IPS-18a (cell line): ENCODE measurements around the gene SAPCD2.

Experiments
- H3K27ac ChIP-seq: one replicate; pipeline ENCODE4 v1.5.1; 2013; ENCODE audit warnings: low read length
- H3K27me3 ChIP-seq: one replicate; pipeline ENCODE4 v1.6.1; 2013; ENCODE audit warnings: mild to moderate bottlenecking, low read length; ENCODE audit not compliant: control insufficient read depth, insufficient read depth
- H3K36me3 ChIP-seq: one replicate; pipeline ENCODE4 v1.6.1; 2013; ENCODE audit warnings: low read depth, low read length; ENCODE audit not compliant: control insufficient read depth
- H3K4me1 ChIP-seq: one replicate; pipeline ENCODE4 v1.6.1; 2013; ENCODE audit warnings: low read depth, low read length; ENCODE audit not compliant: control insufficient read depth
- H3K4me3 ChIP-seq: one replicate; pipeline ENCODE4 v1.5.1; 2013; ENCODE audit warnings: low read length
- H3K9ac ChIP-seq: one replicate; pipeline ENCODE4 v1.6.1; 2013; ENCODE audit warnings: mild to moderate bottlenecking, low read length, moderate library complexity
- H3K9me3 ChIP-seq: one replicate; pipeline ENCODE4 v1.6.1; 2013; ENCODE audit warnings: low read depth, low read length; ENCODE audit not compliant: control insufficient read depth

The SAPCD2 gene

GRCh38 chr9:137020771-137021567, 49.4 kb downstream of the SAPCD2 start:
- H3K9ac ChIP-seq = no peak overlapping the region
- H3K4me1 ChIP-seq = no peaks in the 10 kb centered on the region
- H3K27ac ChIP-seq = no peak overlapping the region
- H3K9me3 ChIP-seq = no peaks in the 10 kb centered on the region
- H3K36me3 ChIP-seq = no peaks in the 10 kb centered on the region
- no peak overlapping the region for H3K4me3 ChIP-seq
- no peaks in the 10 kb centered on the region for H3K27me3 ChIP-seq

DNA sequence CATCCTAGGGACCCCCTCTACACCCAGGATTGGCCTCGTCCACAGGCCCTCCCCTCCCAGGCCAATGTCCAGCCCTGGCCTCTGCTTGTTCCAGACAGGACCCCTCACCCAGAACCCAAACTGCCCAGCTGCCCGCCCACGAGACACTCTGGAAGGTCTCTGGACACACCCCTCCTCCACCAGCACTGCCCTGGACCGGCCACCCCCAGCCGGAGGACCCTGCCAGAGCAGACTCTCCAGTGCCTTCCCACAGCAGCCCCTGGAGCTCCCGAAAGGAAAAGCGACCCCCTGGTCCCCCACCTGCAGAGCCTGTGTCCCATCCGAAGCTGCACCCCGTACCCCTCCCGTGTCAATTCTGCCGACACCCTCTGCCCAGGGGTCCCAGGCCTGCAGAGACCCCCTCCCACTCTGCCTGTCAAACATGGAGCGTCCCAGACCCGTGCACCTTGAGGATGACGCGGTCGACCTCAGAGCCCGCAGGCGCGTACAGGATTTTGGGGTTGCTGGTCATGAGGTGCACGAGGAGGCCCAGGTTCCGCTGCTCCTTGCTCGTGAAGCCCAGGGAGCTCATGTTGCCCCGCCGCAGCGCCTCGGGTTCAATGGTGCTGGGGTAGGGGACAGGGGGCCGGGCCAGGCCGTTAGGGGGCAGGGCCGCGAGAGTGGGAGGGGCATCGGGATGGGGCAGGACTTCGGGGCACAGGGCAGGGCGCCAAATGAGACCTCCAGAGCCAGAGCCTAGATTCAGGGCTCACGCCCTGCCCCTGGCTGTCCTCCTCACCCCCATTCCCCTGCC, 50.3 kb downstream of the SAPCD2 start:
- Histone ChIP-seq H3K4me3 (no peak overlapping the region), H3K9me3 (no peaks in the 10 kb centered on the region), H3K27ac (no peak overlapping the region), H3K36me3 (no peaks in the 10 kb centered on the region), H3K27me3 (no peaks in the 10 kb centered on the region), H3K4me1 (no peaks in the 10 kb centered on the region), H3K9ac (no peak overlapping the region)

GRCh38 chr9:137018761-137019559, 51.4 kb downstream of the SAPCD2 start:
- no peak overlapping the region for H3K4me3 ChIP-seq
- H3K27ac ChIP-seq = no peak overlapping the region
- no peaks in the 10 kb centered on the region for H3K27me3 ChIP-seq
- no peaks in the 10 kb centered on the region for H3K4me1 ChIP-seq
- no peaks in the 10 kb centered on the region for H3K9me3 ChIP-seq
- no peak overlapping the region for H3K9ac ChIP-seq
- H3K36me3 ChIP-seq = no peaks in the 10 kb centered on the region

DNA sequence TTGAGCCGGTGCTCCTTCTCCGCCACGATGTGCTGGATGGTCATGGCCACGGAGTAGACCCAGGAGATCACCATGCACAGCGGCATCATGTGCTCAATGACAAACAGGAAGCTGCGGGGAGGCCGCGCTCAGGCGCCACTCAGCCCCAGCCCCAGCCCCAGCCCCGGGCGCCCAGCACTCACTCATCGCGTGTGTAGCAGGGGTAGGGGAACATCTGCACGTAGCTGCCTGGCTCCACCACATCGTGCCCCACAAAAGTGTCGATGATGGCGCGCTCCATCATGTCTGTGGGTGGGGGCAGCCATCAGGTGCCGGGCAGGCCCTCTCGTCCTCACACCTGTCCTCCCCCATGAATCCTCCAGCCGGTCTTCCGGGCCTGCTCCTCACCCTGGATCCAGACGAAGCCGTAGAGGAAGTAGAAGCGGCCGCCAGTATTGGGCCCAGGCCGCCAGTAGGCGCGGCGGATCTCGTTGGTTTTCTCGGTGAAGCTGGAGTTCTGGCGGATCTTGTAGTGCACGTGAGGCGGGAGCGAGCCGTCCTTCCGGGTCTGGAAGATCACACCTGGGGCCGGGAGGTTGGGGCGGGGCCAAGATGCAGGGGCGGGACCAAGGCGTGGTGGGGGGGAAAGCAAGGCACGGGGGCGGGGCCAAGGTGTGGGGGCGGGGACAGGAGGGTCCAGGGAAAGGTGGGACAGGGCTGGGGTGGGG, 52.4 kb downstream of the SAPCD2 start:
- Histone ChIP-seq H3K9ac (no peak overlapping the region), H3K36me3 (no peaks in the 10 kb centered on the region), H3K4me1 (no peaks in the 10 kb centered on the region), H3K9me3 (no peaks in the 10 kb centered on the region), H3K27me3 (no peaks in the 10 kb centered on the region), H3K4me3 (no peak overlapping the region), H3K27ac (no peak overlapping the region)

- Histone ChIP-seq H3K27me3 (no peaks in the 10 kb centered on the region), H3K27ac (no peak overlapping the region), H3K9ac (no peak overlapping the region), H3K4me3 (no peak overlapping the region), H3K4me1 (no peaks in the 10 kb centered on the region), H3K9me3 (no peaks in the 10 kb centered on the region), H3K36me3 (no peaks in the 10 kb centered on the region)
Measured at GRCh38 chr9:137017071-137017470, 53.3 kb downstream of the SAPCD2 start.

GRCh38 chr9:137016436-137016835, 53.9 kb downstream of the SAPCD2 start:
- no peaks in the 10 kb centered on the region for H3K9me3 ChIP-seq

DNA sequence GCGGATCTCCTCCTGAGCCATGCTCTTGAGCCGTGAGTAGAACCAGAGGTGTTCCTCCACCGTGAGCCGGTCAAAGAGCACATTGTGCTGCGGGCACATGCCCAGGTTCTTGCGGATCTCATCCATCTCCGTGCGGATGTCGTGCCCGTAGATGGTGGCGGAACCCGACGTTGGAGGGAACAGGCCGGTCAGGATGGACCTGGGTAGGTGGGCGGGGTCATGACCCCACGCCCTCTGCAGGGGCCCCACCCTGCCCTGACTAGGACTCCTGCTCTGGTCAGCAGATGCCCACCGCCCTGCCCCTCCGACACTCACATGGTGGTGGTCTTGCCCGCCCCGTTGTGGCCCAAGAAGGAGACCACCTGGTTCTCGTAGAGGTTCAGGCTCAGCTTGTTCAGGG, 54.4 kb downstream of the SAPCD2 start:
- Histone ChIP-seq H3K27ac (no peak overlapping the region), H3K4me3 (no peak overlapping the region), H3K36me3 (no peaks in the 10 kb centered on the region), H3K9me3 (no peaks in the 10 kb centered on the region), H3K9ac (no peak overlapping the region), H3K4me1 (no peaks in the 10 kb centered on the region), H3K27me3 (no peaks in the 10 kb centered on the region)

More at GRCh38 chr9:137016436-137016835, 53.9 kb downstream of the SAPCD2 start:
- Histone ChIP-seq H3K4me1 (no peaks in the 10 kb centered on the region), H3K36me3 (no peaks in the 10 kb centered on the region), H3K4me3 (no peak overlapping the region), H3K27me3 (no peaks in the 10 kb centered on the region), H3K27ac (no peak overlapping the region), H3K9ac (no peak overlapping the region)

DNA sequence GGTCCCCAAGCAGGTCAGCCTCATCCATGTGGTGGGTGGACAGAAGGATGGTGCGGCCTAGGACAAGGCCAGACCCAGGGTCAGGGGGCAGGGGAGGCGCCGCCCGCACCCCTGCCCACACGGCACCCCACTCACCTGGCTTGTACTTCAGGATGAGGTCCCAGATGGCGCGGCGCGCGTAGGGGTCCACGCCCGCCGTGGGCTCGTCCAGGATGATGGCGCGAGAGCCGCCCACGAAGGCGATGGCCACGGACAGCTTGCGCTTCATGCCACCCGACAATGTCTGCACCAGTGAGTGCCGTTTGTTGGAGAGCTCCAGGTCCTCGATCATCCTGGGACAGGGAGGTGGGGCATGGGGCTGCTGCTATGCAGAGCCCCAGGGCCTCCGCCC, 54.8 kb downstream of the SAPCD2 start:
- Histone ChIP-seq H3K27me3 (no peaks in the 10 kb centered on the region), H3K27ac (no peak overlapping the region), H3K9ac (no peak overlapping the region), H3K4me1 (no peaks in the 10 kb centered on the region), H3K9me3 (no peaks in the 10 kb centered on the region), H3K4me3 (no peak overlapping the region), H3K36me3 (no peaks in the 10 kb centered on the region)

GRCh38 chr9:137014776-137015539, 55.4 kb downstream of the SAPCD2 start:
- no peaks in the 10 kb centered on the region for H3K4me1 ChIP-seq
- H3K27ac ChIP-seq = no peak overlapping the region
- no peak overlapping the region for H3K4me3 ChIP-seq
- no peaks in the 10 kb centered on the region for H3K27me3 ChIP-seq
- H3K9ac ChIP-seq = no peak overlapping the region
- no peaks in the 10 kb centered on the region for H3K36me3 ChIP-seq
- no peaks in the 10 kb centered on the region for H3K9me3 ChIP-seq

- H3K4me3 ChIP-seq = no peak overlapping the region
- H3K27me3 ChIP-seq = no peaks in the 10 kb centered on the region
- no peak overlapping the region for H3K27ac ChIP-seq
- no peaks in the 10 kb centered on the region for H3K4me1 ChIP-seq
- H3K9me3 ChIP-seq = no peaks in the 10 kb centered on the region
- no peak overlapping the region for H3K9ac ChIP-seq
- no peaks in the 10 kb centered on the region for H3K36me3 ChIP-seq
Measured at GRCh38 chr9:137014166-137014565, 56.2 kb downstream of the SAPCD2 start.
